Fibroblast of lung (primary cell): Measurements from ENCODE around the gene HSPG2. TPM values are rescaled to one million over a fixed set of nuclear protein-coding genes. Genes with fewer than 3 reads are reported as not detected.

Experiments
- DNase-seq, 2 donors: peaks; one replicate each; pipeline versions ENCODE4 v3.0.0 to v3.0.0-alpha.2; 2010; ENCODE audit warnings: low read depth in 2 of 2
- H2AFZ ChIP-seq: 2 replicates; pipeline ENCODE4 v1.5.1; 2012; ENCODE audit warnings: low read length, control low read depth, inconsistent platforms
- H3K27ac ChIP-seq: 2 replicates; pipeline ENCODE4 v1.5.1; 2011; ENCODE audit warnings: low read length, control low read depth; ENCODE audit not compliant: insufficient read depth
- H3K27me3 ChIP-seq: 2 replicates; pipeline ENCODE4 v1.5.1; 2011; ENCODE audit warnings: mild to moderate bottlenecking, low read length; ENCODE audit not compliant: control insufficient read depth, insufficient read depth
- H3K36me3 ChIP-seq: 2 replicates; pipeline ENCODE4 v1.5.1; 2011; ENCODE audit warnings: low read length; ENCODE audit not compliant: control insufficient read depth, insufficient read depth
- H3K4me1 ChIP-seq: 2 replicates; pipeline ENCODE4 v1.5.1; 2011; ENCODE audit warnings: low read length; ENCODE audit not compliant: control insufficient read depth, insufficient read depth; ENCODE audit errors: extremely low read depth
- H3K4me2 ChIP-seq: 2 replicates; pipeline ENCODE4 v1.5.1; 2011; ENCODE audit warnings: low read length, control low read depth; ENCODE audit not compliant: insufficient read depth; ENCODE audit errors: extremely low read depth
- H3K4me3 ChIP-seq, 4 experiments: fragments of 200-600 bp in 1 of 4; sonication (generic) in 1 of 4; replicated peaks in 1 of 4; 2 replicates each; pipeline ENCODE4 v1.5.1; 2011 to 2016; ENCODE audit warnings: low read length in 4 of 4, low read depth in 3 of 4, mild to moderate bottlenecking in 3 of 4, control low read depth in 2 of 4, inconsistent platforms in 1 of 4, mixed read lengths in 1 of 4; ENCODE audit not compliant: insufficient read depth in 1 of 4; ENCODE audit errors: control extremely low read depth in 1 of 4
- H3K79me2 ChIP-seq: 2 replicates; pipeline ENCODE4 v1.5.1; 2012; ENCODE audit warnings: mild to moderate bottlenecking, low read length, inconsistent platforms; ENCODE audit not compliant: control insufficient read depth, insufficient read depth
- H3K9ac ChIP-seq: 2 replicates; pipeline ENCODE4 v1.5.1; 2011; ENCODE audit warnings: mild to moderate bottlenecking, low read length, control low read depth; ENCODE audit not compliant: insufficient read depth
- H3K9me3 ChIP-seq: 2 replicates; pipeline ENCODE4 v1.5.1; 2012; ENCODE audit warnings: low read depth, low read length; ENCODE audit not compliant: control insufficient read depth, insufficient read depth
- H4K20me1 ChIP-seq: 2 replicates; pipeline ENCODE4 v1.5.1; 2011; ENCODE audit warnings: low read length; ENCODE audit not compliant: control insufficient read depth, insufficient read depth; ENCODE audit errors: extremely low read depth
- CTCF ChIP-seq, 2 donors: IDR thresholded peaks in 1 of 2; conservative IDR thresholded peaks in 1 of 2; 1 replicate in 1 of 2; 2 replicates in 1 of 2; pipeline ENCODE4 v1.5.1; 2011 to 2012; ENCODE audit warnings: low read length in 2 of 2, control low read depth in 1 of 2, inconsistent platforms in 1 of 2, low read depth in 1 of 2, mild to moderate bottlenecking in 1 of 2
- EZH2 ChIP-seq: IDR thresholded peaks from 2 replicates; pipeline ENCODE4 v1.5.1; 2012; ENCODE audit warnings: low read length, control low read depth, mild to moderate bottlenecking; ENCODE audit errors: missing control alignments
- polyA plus RNA-seq, 2 donors: library from polyadenylated mRNA; depleted of rRNA in 1 of 2; stranded (reverse) in 1 of 2; unstranded in 1 of 2; fragments of >200 nt; gene quantifications; 2 replicates each; pipeline ENCODE4 v1.2.1, GENCODE V29; 2011 to 2012; ENCODE audit warnings: missing spikeins in 1 of 2
- total RNA-seq: library from RNA; depleted of rRNA; stranded (reverse); fragments of >200 nt; gene quantifications from 2 replicates; pipeline ENCODE4 v1.2.1, GENCODE V29; 2014

Gene HSPG2
- total and polyA plus RNA-seq, 2 donors (not counting 1 experiment from before 2014, with no cell fraction given): 40.7 to 88.4 TPM

- TF ChIP-seq EZH2 (no peak), CTCF (conservative IDR thresholded peaks at IDR 0.05 in 1 of 2, IDR thresholded peaks at IDR 0.05 in 1 of 2; ENCODE audit: low read depth in 1 of 2, low read length in 2 of 2) (no peak)
- Histone ChIP-seq H3K9ac (peak overlapping the region; percentile 63), H3K4me3 (no peak overlapping the region), H3K36me3 (peaks cover 4% of the 10 kb centered on the region), H3K27ac (peak overlapping the region; percentile 95), H3K4me2 (peak overlapping the region; percentile 58), H4K20me1 (no peaks in the 10 kb centered on the region), H3K4me1 (peaks cover 56% of the 10 kb centered on the region), H3K9me3 (no peaks in the 10 kb centered on the region), H3K79me2 (peaks cover 67% of the 10 kb centered on the region), H2AFZ (no peak overlapping the region), H3K27me3 (no peaks in the 10 kb centered on the region)
- no peak for DNase-seq
Observed at GRCh38 chr1:21930629-21931170, 6.4 kb downstream of the HSPG2 start.

- Histone ChIP-seq H3K27ac (peak overlapping the region; percentile 95), H3K9me3 (no peaks in the 10 kb centered on the region), H3K36me3 (peaks cover 4% of the 10 kb centered on the region), H3K4me1 (peaks cover 58% of the 10 kb centered on the region), H3K79me2 (peaks cover 66% of the 10 kb centered on the region), H4K20me1 (no peaks in the 10 kb centered on the region), H3K27me3 (no peaks in the 10 kb centered on the region), H3K4me2 (no peak overlapping the region), H3K9ac (no peak overlapping the region), H3K4me3 (no peak overlapping the region), H2AFZ (no peak overlapping the region)
- TF ChIP-seq CTCF (conservative IDR thresholded peaks at IDR 0.05 in 1 of 2, IDR thresholded peaks at IDR 0.05 in 1 of 2; ENCODE audit: low read depth in 1 of 2, low read length in 2 of 2) (no peak), EZH2 (no peak)
- no peak for DNase-seq
Observed at GRCh38 chr1:21930080-21930571, 7.0 kb downstream of the HSPG2 start.

GRCh38 chr1:21927533-21928237, 9.4 kb downstream of the HSPG2 start:
- H3K27me3 ChIP-seq: no peaks in the 10 kb centered on the region
- H4K20me1 ChIP-seq: no peaks in the 10 kb centered on the region
- H3K27ac ChIP-seq: peak overlapping the region; percentile 95
- H3K36me3 ChIP-seq: peaks cover 2% of the 10 kb centered on the region
- peaks cover 57% of the 10 kb centered on the region for H3K4me1 ChIP-seq
- TF ChIP-seq CTCF (conservative IDR thresholded peaks at IDR 0.05 in 1 of 2, IDR thresholded peaks at IDR 0.05 in 1 of 2; ENCODE audit: low read depth in 1 of 2, low read length in 2 of 2): no peak
- TF ChIP-seq EZH2: no peak
- peak overlapping the region; percentile 59 for H3K4me2 ChIP-seq
- H3K79me2 ChIP-seq: peaks cover 64% of the 10 kb centered on the region
- no peaks in the 10 kb centered on the region for H3K9me3 ChIP-seq
- H3K4me3 ChIP-seq: no peak overlapping the region
- DNase-seq: peak in 1 of 2 donors; percentile 65
- H3K9ac ChIP-seq: peak overlapping the region; percentile 53
- H2AFZ ChIP-seq: no peak overlapping the region
